CD4-positive, alpha-beta T cell (primary cell): Measurements from ENCODE around the gene FEN1. TPM values are rescaled to one million over a fixed set of nuclear protein-coding genes. Genes with fewer than 3 reads are reported as not detected.

ENCODE experiments used
- ATAC-seq: fragments of 200-7000 bp; cut with Tn5 transposase; one replicate; pipeline ENCODE4 v1.10.0; 2022; ENCODE audit warnings: mild to moderate bottlenecking; ENCODE audit not compliant: poor library complexity
- CTCF ChIA-PET: fragments of 350-600 bp; sonication (Branson Sonifier 250); formaldehyde crosslinking; loops from one replicate; lab custom pipeline; 2021; ENCODE audit warnings: antibody characterized with exemption, inconsistent platforms; lab: Charles Lee
- POLR2A ChIA-PET: fragments of 350-600 bp; sonication (Branson Sonifier 250); formaldehyde crosslinking; loops from one replicate; lab custom pipeline; 2021; ENCODE audit warnings: antibody characterized with exemption, inconsistent platforms; lab: Charles Lee
- DNase-seq, 14 experiments: peaks; one replicate each; pipeline ENCODE4 v3.0.0-alpha.2; 2013 to 2020; ENCODE audit warnings: mixed read lengths in 2 of 14
- H3K27ac ChIP-seq, 2 donors: one replicate each; pipeline versions ENCODE4 v1.5.1 to v1.7.0; 2013; ENCODE audit warnings: low read length in 2 of 2, low read depth in 1 of 2, mild to moderate bottlenecking in 1 of 2
- H3K27me3 ChIP-seq, 2 experiments: 1 replicate in 1 of 2; 2 replicates in 1 of 2; pipeline versions ENCODE4 v1.6.1 to v1.7.0; 2013; ENCODE audit warnings: low read length in 2 of 2, control low read depth in 1 of 2, mild to moderate bottlenecking in 1 of 2, moderate library complexity in 1 of 2; ENCODE audit not compliant: insufficient read depth in 2 of 2, control insufficient read depth in 1 of 2
- H3K36me3 ChIP-seq: one replicate; pipeline ENCODE4 v1.6.1; 2013; ENCODE audit warnings: low read length, control low read depth; ENCODE audit not compliant: insufficient read depth
- H3K4me1 ChIP-seq: one replicate; pipeline ENCODE4 v1.6.1; 2013; ENCODE audit warnings: low read length, control low read depth; ENCODE audit not compliant: insufficient read depth
- H3K4me3 ChIP-seq: one replicate; pipeline ENCODE4 v1.5.1; 2013; ENCODE audit warnings: mild to moderate bottlenecking, low read length, moderate library complexity
- H3K9me3 ChIP-seq, 2 experiments: 1 replicate in 1 of 2; 2 replicates in 1 of 2; pipeline versions ENCODE4 v1.6.1 to v1.7.0; 2013; ENCODE audit warnings: low read length in 2 of 2, mild to moderate bottlenecking in 2 of 2, control low read depth in 1 of 2, moderate library complexity in 1 of 2; ENCODE audit not compliant: control insufficient read depth in 1 of 2, insufficient read depth in 1 of 2
- H3K27ac Mint-ChIP-seq: one replicate; pipeline ENCODE4 v1.8.0; 2020; ENCODE audit warnings: mixed read lengths
- H3K27me3 Mint-ChIP-seq: one replicate; pipeline ENCODE4 v1.8.0; 2021; ENCODE audit warnings: mixed read lengths
- H3K36me3 Mint-ChIP-seq: one replicate; pipeline ENCODE4 v1.8.0; 2021; ENCODE audit warnings: low read depth, mixed read lengths
- H3K4me1 Mint-ChIP-seq: one replicate; pipeline ENCODE4 v1.8.0; 2021; ENCODE audit warnings: low read depth, mixed read lengths
- H3K4me3 Mint-ChIP-seq: one replicate; pipeline ENCODE4 v1.8.0; 2020; ENCODE audit warnings: mild to moderate bottlenecking, mixed read lengths
- H3K9me3 Mint-ChIP-seq: one replicate; pipeline ENCODE4 v1.8.0; 2020; ENCODE audit warnings: mixed read lengths
- CTCF ChIP-seq: fragments of 200-600 bp; IDR thresholded peaks from one replicate; pipeline ENCODE4 v1.8.0; 2022; ENCODE audit warnings: antibody characterized with exemption, mild to moderate bottlenecking
- intact Hi-C, 2 experiments: fragments of 100-400 bp; cut with DNase I in 1 of 2; cut with micrococcal nuclease in 1 of 2; formaldehyde crosslinking; loops; one replicate each; pipeline versions ENCODE4 v1.15.1 to v1.9.0; 2023 to 2025; cut with DNase I, micrococcal nuclease
- total RNA-seq, 174 experiments: library from RNA in 2 of 174; stranded (reverse) in 2 of 174; gene quantifications; one replicate each; pipeline ENCODE4 v1.2.3 and lab custom pipeline; 2021 to 2026

Gene FEN1
- total RNA-seq, 2 experiments from 2014 or later = 7.5 to 9.1 TPM

DNA sequence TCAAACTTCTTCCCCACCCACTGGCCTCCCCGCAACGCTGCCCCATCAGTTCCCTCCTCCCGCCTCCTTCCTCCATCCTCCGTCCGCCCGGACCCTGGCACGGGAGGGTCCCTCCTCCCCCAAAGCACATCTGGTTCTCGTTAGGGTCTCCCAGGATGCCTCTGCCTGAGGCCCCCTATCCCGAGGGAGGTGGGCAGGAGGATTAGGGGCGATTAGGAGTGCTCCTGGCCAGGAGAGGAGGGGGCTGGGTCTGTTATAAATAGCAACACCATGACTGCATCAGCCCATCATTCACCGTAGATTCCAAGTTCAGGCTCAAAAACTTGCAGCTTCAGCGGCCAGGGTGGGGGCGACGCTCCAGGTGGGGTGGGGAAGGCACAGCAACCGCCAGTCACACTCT is 29.9 kb upstream of the FEN1 start:
- H3K4me1 Mint-ChIP-seq = no peaks in the 10 kb centered on the region
- no peak overlapping the region for H3K4me3 Mint-ChIP-seq
- peaks cover 7% of the 10 kb centered on the region for H3K27me3 Mint-ChIP-seq
- ChIA-PET CTCF (no interaction called here), POLR2A (no interaction called here)
- no peaks in the 10 kb centered on the region for H3K36me3 Mint-ChIP-seq
- H3K36me3 ChIP-seq = no peaks in the 10 kb centered on the region
- no peaks in the 10 kb centered on the region for H3K9me3 ChIP-seq
- ATAC-seq = no peak
- no peaks in the 10 kb centered on the region for H3K9me3 Mint-ChIP-seq
- no peak for DNase-seq
- no peaks in the 10 kb centered on the region for H3K4me1 ChIP-seq
- no peaks in the 10 kb centered on the region for H3K27me3 ChIP-seq
- TF ChIP-seq CTCF = no peak
- H3K4me3 ChIP-seq = no peak overlapping the region
- intact Hi-C loops = no loop called here
- H3K27ac Mint-ChIP-seq = no peak overlapping the region
- no peak overlapping the region for H3K27ac ChIP-seq

- no peaks in the 10 kb centered on the region for H3K4me1 Mint-ChIP-seq
Measured at GRCh38 chr11:61763930-61764605, 28.6 kb upstream of the FEN1 start.

DNA sequence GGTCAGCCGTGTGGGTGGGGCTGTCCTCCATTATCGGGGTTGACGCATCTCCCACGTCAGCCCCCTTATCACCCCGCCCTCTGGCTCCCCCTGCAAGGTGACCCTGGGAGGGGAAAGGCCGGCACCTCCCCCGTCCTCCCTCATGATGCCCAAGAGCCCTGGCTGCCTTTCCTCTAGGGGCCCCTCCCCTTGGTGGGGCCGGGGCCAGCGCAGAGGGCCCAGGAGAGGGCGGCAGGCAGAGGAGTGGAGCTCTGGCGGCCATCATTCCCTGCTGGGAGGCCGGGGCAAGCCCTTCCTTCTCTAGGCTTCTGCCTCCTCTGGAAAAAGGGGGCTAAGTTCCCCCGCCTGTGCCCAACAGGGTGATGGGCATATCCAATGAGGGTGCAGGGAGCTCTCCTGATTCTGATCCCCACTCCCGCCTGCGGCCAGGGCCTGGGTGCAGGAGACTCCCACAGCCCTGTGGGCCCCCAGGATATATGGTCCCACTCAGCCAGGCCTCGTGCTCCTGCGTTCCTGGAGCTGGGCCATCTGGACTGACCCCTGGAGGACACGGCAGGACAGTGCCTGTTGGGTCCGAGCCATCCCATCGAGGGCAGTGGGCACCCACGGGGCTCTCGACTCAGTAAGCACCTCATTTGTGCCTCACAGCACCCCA is 28.0 kb upstream of the FEN1 start:
- Mint-ChIP-seq H3K9me3 (no peaks in the 10 kb centered on the region), H3K27ac (no peak overlapping the region), H3K4me3 (no peak overlapping the region), H3K4me1 (no peaks in the 10 kb centered on the region), H3K27me3 (peaks cover 7% of the 10 kb centered on the region), H3K36me3 (no peaks in the 10 kb centered on the region)
- no peak overlapping the region for H3K4me3 ChIP-seq
- H3K27me3 ChIP-seq = no peaks in the 10 kb centered on the region
- CTCF ChIA-PET = no interaction called here
- H3K9me3 ChIP-seq = no peaks in the 10 kb centered on the region
- no peak overlapping the region for H3K27ac ChIP-seq
- intact Hi-C loops = no loop called here
- no peaks in the 10 kb centered on the region for H3K4me1 ChIP-seq
- H3K36me3 ChIP-seq = no peaks in the 10 kb centered on the region
- no peak for DNase-seq
- no peak for TF ChIP-seq CTCF
- POLR2A ChIA-PET = no interaction called here
- ATAC-seq = no peak

More at GRCh38 chr11:61763930-61764605, 28.6 kb upstream of the FEN1 start:
- H3K9me3 Mint-ChIP-seq = no peaks in the 10 kb centered on the region
- no peak overlapping the region for H3K27ac Mint-ChIP-seq
- Histone ChIP-seq H3K36me3 (no peaks in the 10 kb centered on the region), H3K27ac (no peak overlapping the region), H3K4me1 (no peaks in the 10 kb centered on the region), H3K9me3 (no peaks in the 10 kb centered on the region), H3K4me3 (no peak overlapping the region), H3K27me3 (no peaks in the 10 kb centered on the region)
- intact Hi-C loops = no loop called here
- H3K36me3 Mint-ChIP-seq = no peaks in the 10 kb centered on the region
- H3K27me3 Mint-ChIP-seq = peaks cover 7% of the 10 kb centered on the region
- ATAC-seq (no peak), DNase-seq (no peak)
- ChIA-PET POLR2A (no interaction called here), CTCF (no interaction called here)
- no peak overlapping the region for H3K4me3 Mint-ChIP-seq
- TF ChIP-seq CTCF = no peak
